Kidney (tissue), 14 donors: Measurements from ENCODE around the gene TUBE1. TPM values are rescaled to one million over a fixed set of nuclear protein-coding genes. Genes with fewer than 3 reads are reported as not detected.
A peak's percentile ranks its signal among the peaks of the same experiment; 100 is the strongest.

Experiments used
- DNase-seq, 5 donors: peaks; one replicate each; pipeline ENCODE4 v3.0.0-alpha.2; 2013 to 2020
- FAIRE-seq: peaks from 2 replicates; lab custom pipeline; 2012; peaks lifted over from hg19 to GRCh38; lab: Jason Lieb, UNC
- H3K27ac ChIP-seq, 2 donors: one replicate each; pipeline ENCODE4 v1.7.0; 2013; ENCODE audit warnings: low read depth in 2 of 2, low read length in 2 of 2, inconsistent platforms in 1 of 2
- H3K27me3 ChIP-seq: one replicate; pipeline ENCODE4 v1.7.1; 2013; ENCODE audit warnings: low read length, inconsistent platforms; ENCODE audit not compliant: control insufficient read depth, insufficient read depth
- H3K36me3 ChIP-seq, 3 donors: one replicate each; pipeline versions ENCODE4 v1.7.0 to v1.7.1; 2013; ENCODE audit warnings: low read length in 3 of 3, control low read depth in 1 of 3, inconsistent platforms in 1 of 3; ENCODE audit not compliant: insufficient read depth in 3 of 3, control insufficient read depth in 2 of 3
- H3K4me1 ChIP-seq, 3 donors: one replicate each; pipeline versions ENCODE4 v1.7.0 to v1.7.1; 2013; ENCODE audit warnings: low read length in 3 of 3, inconsistent platforms in 1 of 3, low read depth in 1 of 3; ENCODE audit not compliant: control insufficient read depth in 2 of 3, insufficient read depth in 2 of 3
- H3K4me3 ChIP-seq, 3 donors: one replicate each; pipeline versions ENCODE4 v1.7.0 to v1.8.1; 2013; ENCODE audit warnings: low read length in 3 of 3, control low read depth in 1 of 3, inconsistent platforms in 1 of 3
- H3K9ac ChIP-seq, 3 donors: one replicate each; pipeline versions ENCODE4 v1.7.0 to v1.7.1; 2013; ENCODE audit warnings: low read length in 3 of 3, control low read depth in 1 of 3, inconsistent platforms in 1 of 3
- H3K9me3 ChIP-seq, 3 donors: one replicate each; pipeline versions ENCODE4 v1.7.0 to v1.7.1; 2013; ENCODE audit warnings: low read length in 3 of 3, control low read depth in 1 of 3, inconsistent platforms in 1 of 3; ENCODE audit not compliant: control insufficient read depth in 2 of 3, insufficient read depth in 1 of 3
- intact Hi-C: fragments of 100-400 bp; cut with DNase I; formaldehyde crosslinking; loops from one replicate; pipeline ENCODE4 v1.11.1; 2022
- polyA plus RNA-seq: library from polyadenylated mRNA; stranded (reverse); fragments of 350-450 nt; fragmentation: Illumina TruSeq; extraction: RNeasy Lipid Tissue Mini Kit (QIAGEN cat#74804); gene quantifications from one replicate; pipeline ENCODE4 v1.2.3, GENCODE V29; 2014; ENCODE audit warnings: low read depth, low replicate concordance; ENCODE audit not compliant: insufficient read depth
- total RNA-seq: library from RNA; stranded (reverse); fragmentation: NEBNext Ultra II Directional; extraction: Animal tissue kit (Norgen Biotek cat#: 25700); gene quantifications from one replicate; pipeline ENCODE4 v1.2.1, GENCODE V29; 2021
- TF ChIP-seq, protein P1 (sequence below): IDR thresholded peaks from 3 replicates; pipeline ENCODE4 v1.5.1; 2012; ENCODE audit warnings: mild to moderate bottlenecking, moderate library complexity, borderline replicate concordance; ENCODE audit not compliant: insufficient read depth; ENCODE audit errors: extremely low read depth
- donor health status: control.
- donor health status: control.
- donor health status: control.
- donor health status: control.
- donor health status: control.
- donor health status: DM: yes; HTN: yes; CAD: no.
- donor health status: Normal renal cell carcinoma (clear cell type).

TUBE1 gene
- total and polyA plus RNA-seq, 2 donors from 2014 or later: 13.6 to 21.2 TPM

DNA sequence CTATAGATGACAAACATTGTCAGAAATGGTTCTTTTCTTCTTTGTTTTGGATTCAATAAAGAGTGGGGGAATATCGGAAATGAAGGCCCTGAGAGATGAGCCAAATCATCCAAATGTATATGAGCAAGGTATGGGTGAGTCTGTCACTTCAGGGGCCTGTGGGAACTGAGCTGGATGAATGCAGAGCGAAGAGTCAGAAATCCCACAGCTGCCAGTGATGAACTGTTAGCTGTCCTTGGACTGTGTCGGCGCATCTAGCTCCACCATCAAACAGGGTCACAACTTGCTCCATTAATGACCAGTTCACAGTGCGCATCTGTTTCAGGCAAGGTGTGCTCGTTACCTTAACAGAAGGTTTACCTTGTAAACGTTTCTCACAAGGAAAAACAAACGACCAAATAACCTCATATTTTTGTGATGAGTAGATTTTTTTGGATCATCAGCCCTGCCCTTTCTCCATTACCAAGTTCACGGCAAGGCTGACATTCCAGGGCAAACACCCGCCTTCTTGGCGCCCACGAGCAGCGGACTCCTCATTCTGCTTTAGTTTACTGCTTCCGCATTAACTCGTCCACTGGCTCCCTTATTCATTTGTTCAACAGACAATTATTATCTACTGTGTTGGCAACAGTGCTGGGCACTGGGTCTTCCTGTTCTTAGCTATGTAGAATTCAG lies 48.4 kb downstream of the TUBE1 start:
- Histone ChIP-seq H3K9me3 (no peaks in the 10 kb centered on the region), H3K4me1 (peaks cover under 1 to 2% (median 2%) of the 10 kb centered on the region in 3 donors), H3K9ac (no peak overlapping the region), H3K36me3 (no peaks in the 10 kb centered on the region), H3K27ac (no peak overlapping the region), H3K4me3 (no peak overlapping the region), H3K27me3 (no peaks in the 10 kb centered on the region)
- DNase-seq (no peak), FAIRE-seq (no peak)
- intact Hi-C loops: no loop called here
- TF ChIP-seq, protein P1, sequence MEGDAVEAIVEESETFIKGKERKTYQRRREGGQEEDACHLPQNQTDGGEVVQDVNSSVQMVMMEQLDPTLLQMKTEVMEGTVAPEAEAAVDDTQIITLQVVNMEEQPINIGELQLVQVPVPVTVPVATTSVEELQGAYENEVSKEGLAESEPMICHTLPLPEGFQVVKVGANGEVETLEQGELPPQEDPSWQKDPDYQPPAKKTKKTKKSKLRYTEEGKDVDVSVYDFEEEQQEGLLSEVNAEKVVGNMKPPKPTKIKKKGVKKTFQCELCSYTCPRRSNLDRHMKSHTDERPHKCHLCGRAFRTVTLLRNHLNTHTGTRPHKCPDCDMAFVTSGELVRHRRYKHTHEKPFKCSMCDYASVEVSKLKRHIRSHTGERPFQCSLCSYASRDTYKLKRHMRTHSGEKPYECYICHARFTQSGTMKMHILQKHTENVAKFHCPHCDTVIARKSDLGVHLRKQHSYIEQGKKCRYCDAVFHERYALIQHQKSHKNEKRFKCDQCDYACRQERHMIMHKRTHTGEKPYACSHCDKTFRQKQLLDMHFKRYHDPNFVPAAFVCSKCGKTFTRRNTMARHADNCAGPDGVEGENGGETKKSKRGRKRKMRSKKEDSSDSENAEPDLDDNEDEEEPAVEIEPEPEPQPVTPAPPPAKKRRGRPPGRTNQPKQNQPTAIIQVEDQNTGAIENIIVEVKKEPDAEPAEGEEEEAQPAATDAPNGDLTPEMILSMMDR: no peak

DNA sequence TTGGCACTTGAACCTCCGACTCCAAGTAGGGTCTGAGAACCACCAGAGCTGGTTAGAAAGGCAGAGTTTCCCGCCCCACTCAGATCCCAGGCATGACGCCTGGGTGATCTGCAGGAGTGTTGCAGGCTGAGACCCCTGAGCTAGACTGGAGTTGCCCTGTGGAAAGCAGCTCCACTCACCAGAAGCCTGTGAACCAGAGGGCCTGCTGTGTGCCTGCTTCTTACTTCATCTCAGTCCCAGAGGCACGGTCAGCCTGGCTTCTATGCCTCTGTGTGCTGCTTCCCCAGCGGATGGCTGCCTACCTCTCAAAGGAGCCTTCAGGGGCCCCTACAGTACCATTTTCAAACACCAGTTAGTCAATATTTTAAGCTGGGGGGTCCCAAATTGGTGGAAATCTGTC lies 49.0 kb downstream of the TUBE1 start:
- Histone ChIP-seq H3K27me3 (no peaks in the 10 kb centered on the region), H3K9me3 (no peaks in the 10 kb centered on the region), H3K4me3 (no peak overlapping the region), H3K9ac (no peak overlapping the region), H3K4me1 (no peaks in the 10 kb centered on the region), H3K36me3 (no peaks in the 10 kb centered on the region), H3K27ac (no peak overlapping the region)
- intact Hi-C loops: no loop called here
- TF ChIP-seq, protein P1: no peak
- FAIRE-seq (no peak), DNase-seq (no peak)

DNA sequence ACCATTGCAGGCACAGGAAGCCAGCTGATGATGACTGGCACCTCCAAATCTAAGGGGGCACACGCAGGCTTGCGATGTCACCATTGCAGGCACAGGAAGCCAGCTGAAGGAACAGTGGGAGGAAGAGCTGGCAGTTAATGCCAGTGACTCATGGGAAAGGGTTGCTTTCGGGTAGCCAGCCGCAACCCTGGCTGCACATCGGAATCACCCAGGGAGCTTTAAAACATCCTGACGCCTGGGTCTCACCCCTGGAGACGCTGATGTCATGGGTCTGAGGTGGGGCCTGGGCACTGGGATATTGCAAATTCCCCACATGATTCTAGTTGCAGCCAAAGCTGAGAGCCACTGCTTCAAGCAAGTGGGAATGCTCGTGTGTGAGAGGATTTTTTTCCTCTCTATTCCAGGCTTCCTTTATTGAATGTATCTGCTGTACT lies 49.5 kb downstream of the TUBE1 start:
- Histone ChIP-seq H3K27me3 (no peaks in the 10 kb centered on the region), H3K9ac (no peak overlapping the region), H3K4me3 (no peak overlapping the region), H3K4me1 (no peaks in the 10 kb centered on the region), H3K27ac (no peak overlapping the region), H3K36me3 (no peaks in the 10 kb centered on the region), H3K9me3 (no peaks in the 10 kb centered on the region)
- FAIRE-seq: no peak
- intact Hi-C loops: no loop called here
- TF ChIP-seq, protein P1: no peak
- DNase-seq: peak in 1 of 5 donors; percentile 92
